MM.1S (cell line): ENCODE measurements around the gene GATC.

ENCODE experiments used
- DNase-seq: peaks from one replicate; pipeline ENCODE4 v3.0.0-alpha.2; 2015
- H2AFZ ChIP-seq: fragments of 300-600 bp; sonication (generic); 2 replicates; pipeline ENCODE4 v1.6.0; 2016; ENCODE audit warnings: antibody characterized with exemption, low read length
- H3F3A ChIP-seq: fragments of 300-600 bp; sonication (generic); 2 replicates; pipeline ENCODE4 v1.6.1; 2016; ENCODE audit warnings: mild to moderate bottlenecking, antibody characterized with exemption, low read length, moderate library complexity, mixed read lengths; ENCODE audit not compliant: insufficient read depth
- H3K27ac ChIP-seq: fragments of 300-600 bp; sonication (generic); 2 replicates; pipeline ENCODE4 v1.5.1; 2016; ENCODE audit warnings: mild to moderate bottlenecking, low read length
- H3K27me3 ChIP-seq: fragments of 300-600 bp; sonication (generic); replicated peaks from 2 replicates; pipeline ENCODE4 v1.6.0; 2016; ENCODE audit warnings: low read length; ENCODE audit not compliant: insufficient read depth
- H3K36me3 ChIP-seq: fragments of 300-600 bp; sonication (generic); replicated peaks from 2 replicates; pipeline ENCODE4 v1.6.1; 2016; ENCODE audit warnings: mild to moderate bottlenecking, low read length, mixed read lengths; ENCODE audit not compliant: insufficient read depth
- H3K4me1 ChIP-seq: fragments of 300-600 bp; sonication (generic); 2 replicates; pipeline ENCODE4 v1.6.1; 2016; ENCODE audit warnings: low read length, mixed read lengths
- H3K4me2 ChIP-seq: fragments of 300-600 bp; sonication (generic); 2 replicates; pipeline ENCODE4 v1.6.0; 2016; ENCODE audit warnings: low read depth, low read length
- H3K4me3 ChIP-seq: fragments of 300-600 bp; sonication (generic); 2 replicates; pipeline ENCODE4 v1.5.1; 2016; ENCODE audit warnings: low read length, mixed read lengths
- H3K79me2 ChIP-seq: fragments of 300-600 bp; sonication (generic); 2 replicates; pipeline ENCODE4 v1.6.1; 2016; ENCODE audit warnings: mixed run types, low read length, mixed read lengths
- H3K9ac ChIP-seq: fragments of 300-600 bp; sonication (generic); 2 replicates; pipeline ENCODE4 v1.6.1; 2016; ENCODE audit warnings: low read length, mixed read lengths
- H3K9me2 ChIP-seq: fragments of 300-600 bp; sonication (generic); replicated peaks from 2 replicates; pipeline ENCODE4 v1.6.1; 2016; ENCODE audit warnings: mild to moderate bottlenecking, low read length, mixed read lengths; ENCODE audit not compliant: insufficient read depth
- H3K9me3 ChIP-seq: fragments of 300-600 bp; sonication (generic); replicated peaks from 2 replicates; pipeline ENCODE4 v1.6.1; 2016; ENCODE audit warnings: mild to moderate bottlenecking, low read length, mixed read lengths; ENCODE audit not compliant: insufficient read depth
- H4K20me1 ChIP-seq: fragments of 300-600 bp; sonication (generic); 2 replicates; pipeline ENCODE4 v1.6.1; 2016; ENCODE audit warnings: mild to moderate bottlenecking, low read length, moderate library complexity, mixed read lengths; ENCODE audit not compliant: insufficient read depth
- CTCF ChIP-seq: fragments of 300-600 bp; sonication (generic); IDR thresholded peaks from 2 replicates; pipeline ENCODE4 v1.5.1; 2016; ENCODE audit warnings: antibody characterized with exemption, low read length, mixed read lengths
- EZH2 ChIP-seq: fragments of 300-600 bp; sonication (generic); optimal IDR thresholded peaks from 2 replicates; pipeline ENCODE3; 2017; ENCODE audit warnings: low read depth, mild to moderate bottlenecking, antibody characterized with exemption, low read length, mixed read lengths
- EZH2phosphoT487 ChIP-seq: fragments of 300-600 bp; sonication (generic); IDR thresholded peaks from 2 replicates; pipeline ENCODE4 v1.6.1; 2018; ENCODE audit warnings: antibody characterized with exemption, low read length

Gene GATC

DNA sequence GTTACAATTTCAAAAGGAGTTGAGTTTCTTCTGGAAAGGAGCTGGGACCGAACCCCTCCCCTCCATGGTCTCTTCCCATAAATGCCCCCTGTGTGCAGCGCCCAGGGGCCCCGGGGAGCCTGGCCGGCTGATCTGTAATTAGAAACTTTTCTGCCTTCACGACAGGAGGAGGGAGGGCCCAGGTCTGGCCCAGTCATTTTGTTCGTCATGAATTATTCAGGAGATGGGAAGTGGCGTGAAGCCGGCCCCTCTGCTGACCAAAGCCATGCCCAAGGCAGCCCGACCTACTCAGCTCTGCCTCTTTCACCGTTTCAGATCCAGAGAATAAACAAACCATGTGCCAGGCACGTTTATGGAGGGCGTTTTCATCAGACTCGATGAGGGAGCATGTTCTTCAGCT, 44.0 kb upstream of the GATC start:
- Histone ChIP-seq H2AFZ (no peak overlapping the region), H3K27ac (no peak overlapping the region)

GRCh38 chr12:120403869-120404268, 42.4 kb upstream of the GATC start:
- TF ChIP-seq EZH2phosphoT487 = no peak
- TF ChIP-seq EZH2 = no peak
- TF ChIP-seq CTCF = no peak
- H3K4me1 ChIP-seq = no peaks in the 10 kb centered on the region
- no peaks in the 10 kb centered on the region for H3K36me3 ChIP-seq
- no peak for DNase-seq
- no peak overlapping the region for H3K27ac ChIP-seq
- H3K9me3 ChIP-seq = no peaks in the 10 kb centered on the region
- H4K20me1 ChIP-seq = no peaks in the 10 kb centered on the region
- no peaks in the 10 kb centered on the region for H3K9me2 ChIP-seq
- H3K27me3 ChIP-seq = no peaks in the 10 kb centered on the region
- H3F3A ChIP-seq = no peaks in the 10 kb centered on the region
- no peaks in the 10 kb centered on the region for H3K79me2 ChIP-seq
- H2AFZ ChIP-seq = no peak overlapping the region
- H3K4me3 ChIP-seq = no peak overlapping the region
- H3K9ac ChIP-seq = no peak overlapping the region
- no peak overlapping the region for H3K4me2 ChIP-seq

More for the DNA sequence above, 44.0 kb upstream of the GATC start:
- no peak for DNase-seq
- Histone ChIP-seq H3K4me2 (no peak overlapping the region), H3K36me3 (no peaks in the 10 kb centered on the region), H3K9me3 (no peaks in the 10 kb centered on the region), H4K20me1 (no peaks in the 10 kb centered on the region), H3K9ac (no peak overlapping the region), H3F3A (no peaks in the 10 kb centered on the region), H3K27me3 (no peaks in the 10 kb centered on the region), H3K4me3 (no peak overlapping the region), H3K79me2 (no peaks in the 10 kb centered on the region), H3K9me2 (no peaks in the 10 kb centered on the region), H3K4me1 (no peaks in the 10 kb centered on the region)
- no peak for TF ChIP-seq EZH2phosphoT487
- no peak for TF ChIP-seq CTCF
- TF ChIP-seq EZH2 = no peak

DNA sequence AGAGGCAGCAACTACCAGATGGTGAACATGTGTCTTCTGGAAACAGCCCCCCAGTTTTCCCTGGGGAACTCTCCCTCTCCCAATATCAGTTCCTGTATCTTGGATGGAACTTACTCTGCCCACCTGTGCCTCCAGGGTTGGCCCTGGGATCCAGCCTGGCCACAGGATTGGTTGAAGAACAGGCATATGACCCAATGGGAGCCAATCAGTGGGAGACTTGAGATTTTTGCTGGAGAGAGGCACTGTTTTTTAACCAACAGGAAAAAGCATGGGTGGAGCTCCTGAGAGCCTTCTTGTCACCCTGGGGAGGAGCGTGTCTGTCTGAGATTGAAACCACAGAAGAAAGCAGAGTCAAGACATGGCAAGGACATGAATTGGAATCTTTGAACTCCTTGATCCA, 42.0 kb upstream of the GATC start:
- no peaks in the 10 kb centered on the region for H3K4me1 ChIP-seq
- H3K4me3 ChIP-seq = no peak overlapping the region
- no peaks in the 10 kb centered on the region for H3K9me2 ChIP-seq
- no peak overlapping the region for H3K4me2 ChIP-seq
- TF ChIP-seq EZH2 (no peak), EZH2phosphoT487 (no peak), CTCF (no peak)
- no peaks in the 10 kb centered on the region for H3F3A ChIP-seq
- H3K36me3 ChIP-seq = no peaks in the 10 kb centered on the region
- no peak overlapping the region for H3K9ac ChIP-seq
- H3K27ac ChIP-seq = no peak overlapping the region
- H3K79me2 ChIP-seq = no peaks in the 10 kb centered on the region
- DNase-seq = no peak
- no peaks in the 10 kb centered on the region for H4K20me1 ChIP-seq
- no peaks in the 10 kb centered on the region for H3K9me3 ChIP-seq
- no peak overlapping the region for H2AFZ ChIP-seq
- no peaks in the 10 kb centered on the region for H3K27me3 ChIP-seq
